ENCODE data around the gene FPR2.
"Not testable (repeated sequence)": the region's sequence is repeated elsewhere in the genome, so short reads cannot be mapped to it uniquely, and the experiment has no call there.

Gene FPR2

DNA sequence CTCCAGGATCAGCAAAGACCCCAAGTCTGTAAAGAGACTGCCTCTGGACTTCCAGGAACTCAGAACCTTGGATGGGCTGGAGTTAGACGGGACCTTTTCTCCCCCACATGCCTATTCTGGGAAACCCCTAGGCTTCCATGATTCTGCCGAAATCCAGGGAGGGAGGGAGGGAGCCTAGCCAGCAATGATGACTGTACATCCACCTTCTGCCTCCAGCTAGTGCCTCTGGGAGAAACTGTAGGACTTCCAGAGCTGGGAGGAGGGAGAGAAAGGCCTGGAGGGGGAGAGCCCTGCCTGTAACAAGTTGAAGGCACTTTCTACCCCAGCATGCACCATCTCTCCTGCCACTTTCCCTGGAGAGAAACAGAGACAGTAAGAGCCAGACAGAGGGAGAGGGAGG, 31.2 kb upstream of the FPR2 start:
- H3K4me3 ChIP-seq (ENCODE audit: low read depth, low read length) = no peak overlapping the region
- no peak for TF ChIP-seq CTCF (IDR thresholded peaks at IDR 0.05; ENCODE audit: low read depth, low read length)

- no peak overlapping the region for H3K4me3 ChIP-seq (ENCODE audit: low read depth, low read length)
- TF ChIP-seq CTCF (IDR thresholded peaks at IDR 0.05; ENCODE audit: low read depth, low read length) = no peak
Measured at GRCh38 chr19:51733742-51734522, 27.0 kb upstream of the FPR2 start.

DNA sequence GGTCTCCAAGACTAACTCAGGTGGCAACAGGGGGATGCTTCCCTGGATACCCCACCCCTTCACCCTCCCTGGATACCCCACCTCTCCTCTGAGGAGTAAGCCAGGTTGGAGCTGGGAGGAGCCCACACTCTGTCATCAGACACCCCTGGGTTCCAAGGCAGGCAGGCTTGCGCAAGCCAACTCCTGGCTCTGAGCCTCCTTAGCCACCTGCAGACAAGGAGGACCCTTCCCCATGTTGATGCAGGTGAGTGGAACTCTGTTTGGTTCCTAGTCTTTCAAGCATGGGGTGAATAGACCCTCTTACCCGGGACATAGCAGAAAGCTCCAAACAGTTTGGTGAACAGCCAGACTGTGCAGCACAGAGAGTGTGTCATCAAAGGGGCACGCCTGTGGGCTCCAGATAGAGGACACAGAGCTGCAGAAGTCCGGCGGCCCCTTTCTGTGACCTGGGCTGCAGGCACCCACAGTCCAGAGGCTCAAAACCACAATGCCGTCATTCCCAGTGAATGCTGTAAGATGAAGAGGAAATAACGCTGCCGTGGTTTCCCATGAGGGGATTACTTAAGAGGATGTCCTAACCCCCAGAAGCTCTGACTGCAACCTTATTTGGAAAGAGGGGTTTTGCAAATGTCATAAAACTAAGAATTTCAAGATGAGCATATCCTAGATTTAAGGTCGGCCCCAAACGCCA, 25.1 kb upstream of the FPR2 start:
- TF ChIP-seq CTCF (IDR thresholded peaks at IDR 0.05; ENCODE audit: low read depth, low read length) = no peak
- no peak overlapping the region for H3K4me3 ChIP-seq (ENCODE audit: low read depth, low read length)

DNA sequence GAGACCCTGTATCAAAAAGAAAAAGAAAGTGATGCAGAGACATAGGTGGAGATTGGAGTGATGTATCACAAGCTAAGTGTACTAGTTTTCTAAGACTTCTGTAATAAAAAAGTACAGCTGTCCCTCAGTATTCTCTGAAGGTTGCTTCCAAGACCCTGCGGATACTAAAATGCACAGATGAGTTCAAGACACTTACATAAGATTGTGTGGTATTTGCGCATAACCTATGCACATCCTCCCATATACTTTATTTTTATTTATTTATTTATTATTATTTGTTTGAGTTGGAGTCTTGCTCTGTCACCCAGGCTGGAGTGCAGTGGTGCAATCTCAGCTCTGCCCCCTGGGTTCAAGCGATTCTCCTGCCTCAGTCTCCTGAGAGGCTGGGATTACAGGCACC, 23.6 kb upstream of the FPR2 start:
- TF ChIP-seq CTCF (IDR thresholded peaks at IDR 0.05; ENCODE audit: low read depth, low read length) = no peak
- no peak overlapping the region for H3K4me3 ChIP-seq (ENCODE audit: low read depth, low read length)

- H3K4me3 ChIP-seq (ENCODE audit: low read depth, low read length) = no peak overlapping the region
- no peak for TF ChIP-seq CTCF (IDR thresholded peaks at IDR 0.05; ENCODE audit: low read depth, low read length)
Measured at GRCh38 chr19:51737924-51738323, 23.1 kb upstream of the FPR2 start.

DNA sequence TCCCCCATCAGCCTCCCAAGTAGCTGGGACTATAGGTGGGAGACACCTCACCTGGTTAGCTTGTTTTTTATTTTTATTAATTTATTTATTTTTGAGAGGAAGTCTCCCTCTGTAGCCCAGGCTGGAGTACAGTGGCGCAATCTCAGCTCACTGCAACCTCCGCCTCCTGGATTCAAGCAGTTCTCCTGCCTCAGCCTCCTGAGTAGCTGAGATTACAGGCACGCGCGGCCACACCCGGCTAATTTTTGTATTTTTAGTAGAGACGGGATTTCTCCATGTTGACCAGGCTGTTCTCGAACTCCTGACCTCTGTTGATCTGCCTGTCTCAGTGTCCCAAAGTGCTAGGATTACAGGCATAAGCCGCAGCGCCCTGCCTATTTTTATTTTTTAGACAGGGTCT, 22.5 kb upstream of the FPR2 start:
- not testable (repeated sequence) for H3K4me3 ChIP-seq (ENCODE audit: low read depth, low read length)

GRCh38 chr19:51739466-51740213, 21.3 kb upstream of the FPR2 start:
- TF ChIP-seq CTCF (IDR thresholded peaks at IDR 0.05; ENCODE audit: low read depth, low read length) = no peak
- no peak overlapping the region for H3K4me3 ChIP-seq (ENCODE audit: low read depth, low read length)

Measured in WI38 (cell line).